ENCODE measurements around the gene RAP1GAP2. TPM values are rescaled to one million over a fixed set of nuclear protein-coding genes. Genes with fewer than 3 reads are reported as not detected.
"Not testable (repeated sequence)": the region's sequence is repeated elsewhere in the genome, so short reads cannot be mapped to it uniquely, and the experiment has no call there.

RAP1GAP2 gene
- total RNA-seq, 1 donor = 29.3 TPM

DNA sequence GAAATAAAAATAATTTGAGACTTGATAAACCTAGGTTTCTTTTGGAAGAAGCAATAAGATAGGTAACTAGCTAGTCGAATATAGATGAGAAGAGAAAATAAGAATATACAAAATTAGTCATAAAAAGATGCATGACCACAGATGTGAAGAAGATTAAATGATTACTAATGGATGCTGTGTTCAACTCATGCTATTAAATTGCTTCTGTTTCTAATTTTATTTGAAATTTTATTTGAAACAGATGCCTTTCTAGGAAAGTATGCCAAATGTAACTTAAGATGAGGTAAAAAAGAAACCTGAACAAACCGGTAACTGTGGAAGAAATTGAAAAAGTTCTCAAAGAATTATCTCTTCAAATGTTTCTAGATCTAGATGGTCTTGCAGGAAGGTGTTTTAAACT lies 175.6 kb downstream of the RAP1GAP2 start:
- Histone ChIP-seq H3K27me3 (ENCODE audit: insufficient read depth, low read length) (no peaks in the 10 kb centered on the region), H3K4me1 (ENCODE audit: insufficient read depth, low read length) (no peaks in the 10 kb centered on the region), H3K4me3 (ENCODE audit: low read length) (no peak overlapping the region), H3K9me3 (ENCODE audit: low read depth, low read length) (no peaks in the 10 kb centered on the region)

DNA sequence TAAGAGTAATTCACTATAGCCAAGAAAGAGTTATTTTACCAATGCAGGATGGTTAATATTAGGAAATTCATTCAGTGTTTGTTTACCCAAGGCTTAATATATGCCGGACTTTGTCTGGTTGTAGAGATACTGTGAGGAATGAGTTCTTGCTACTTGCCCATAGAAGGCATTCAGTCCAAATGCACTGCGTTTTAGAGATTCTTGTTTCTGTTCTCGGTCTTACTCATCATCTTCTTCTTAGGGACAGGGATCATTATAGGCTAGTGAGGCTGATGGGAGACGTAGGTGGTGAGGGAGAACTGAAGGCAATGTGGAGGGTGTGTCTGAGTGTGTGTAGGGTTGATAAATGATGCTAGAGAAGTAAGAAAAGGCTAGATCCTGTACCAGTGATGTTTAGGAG lies 176.5 kb downstream of the RAP1GAP2 start:
- H3K4me1 ChIP-seq (ENCODE audit: insufficient read depth, low read length) = no peaks in the 10 kb centered on the region
- no peak overlapping the region for H3K4me3 ChIP-seq (ENCODE audit: low read length)
- H3K9me3 ChIP-seq (ENCODE audit: low read depth, low read length) = no peaks in the 10 kb centered on the region
- no peaks in the 10 kb centered on the region for H3K27me3 ChIP-seq (ENCODE audit: insufficient read depth, low read length)

DNA sequence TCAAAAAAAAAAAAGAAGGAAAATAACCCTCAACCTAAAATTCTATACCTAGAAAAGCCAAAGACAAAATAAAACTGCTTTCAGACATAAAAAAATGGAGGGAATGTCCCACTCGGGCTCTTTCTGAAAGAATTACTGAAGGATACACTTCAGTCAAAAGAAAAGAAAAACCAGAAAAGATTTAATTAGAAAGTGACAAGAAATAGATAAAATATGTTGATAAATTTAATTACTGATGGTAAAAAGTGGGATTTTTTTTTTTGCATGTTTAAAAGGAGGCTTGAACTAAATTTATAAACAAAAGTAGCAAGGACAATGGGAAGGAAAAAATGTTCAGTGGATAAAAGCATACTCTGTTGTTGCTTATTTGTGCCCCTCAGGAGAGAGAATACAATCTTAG lies 178.1 kb downstream of the RAP1GAP2 start:
- H3K9me3 ChIP-seq (ENCODE audit: low read depth, low read length) = no peaks in the 10 kb centered on the region
- no peaks in the 10 kb centered on the region for H3K4me1 ChIP-seq (ENCODE audit: insufficient read depth, low read length)
- H3K27me3 ChIP-seq (ENCODE audit: insufficient read depth, low read length) = no peaks in the 10 kb centered on the region
- H3K4me3 ChIP-seq (ENCODE audit: low read length) = no peak overlapping the region

- no peak overlapping the region for H3K4me3 ChIP-seq (ENCODE audit: low read length)
These were observed 179.3 kb downstream of the RAP1GAP2 start for GRCh38 chr17:2975469-2975958.

GRCh38 chr17:2977157-2977556 lies 180.9 kb downstream of the RAP1GAP2 start:
- Histone ChIP-seq H3K4me1 (ENCODE audit: insufficient read depth, low read length) (no peaks in the 10 kb centered on the region), H3K27me3 (ENCODE audit: insufficient read depth, low read length) (no peaks in the 10 kb centered on the region), H3K9me3 (ENCODE audit: low read depth, low read length) (no peaks in the 10 kb centered on the region)

More at GRCh38 chr17:2975469-2975958, 179.3 kb downstream of the RAP1GAP2 start:
- H3K9me3 ChIP-seq (ENCODE audit: low read depth, low read length) = no peaks in the 10 kb centered on the region
- H3K27me3 ChIP-seq (ENCODE audit: insufficient read depth, low read length) = no peaks in the 10 kb centered on the region
- H3K4me1 ChIP-seq (ENCODE audit: insufficient read depth, low read length) = no peaks in the 10 kb centered on the region

GRCh38 chr17:2978116-2978515 lies 181.9 kb downstream of the RAP1GAP2 start:
- H3K4me1 ChIP-seq (ENCODE audit: insufficient read depth, low read length) = no peaks in the 10 kb centered on the region
- H3K27me3 ChIP-seq (ENCODE audit: insufficient read depth, low read length) = no peaks in the 10 kb centered on the region
- no peaks in the 10 kb centered on the region for H3K9me3 ChIP-seq (ENCODE audit: low read depth, low read length)
- no peak overlapping the region for H3K4me3 ChIP-seq (ENCODE audit: low read length)

More at GRCh38 chr17:2977157-2977556, 180.9 kb downstream of the RAP1GAP2 start:
- no peak overlapping the region for H3K4me3 ChIP-seq (ENCODE audit: low read length)

- H3K4me3 ChIP-seq (ENCODE audit: low read length) = no peak overlapping the region
- H3K4me1 ChIP-seq (ENCODE audit: insufficient read depth, low read length) = no peaks in the 10 kb centered on the region
- H3K27me3 ChIP-seq (ENCODE audit: insufficient read depth, low read length) = no peaks in the 10 kb centered on the region
- H3K9me3 ChIP-seq (ENCODE audit: low read depth, low read length) = no peaks in the 10 kb centered on the region
These were observed 182.8 kb downstream of the RAP1GAP2 start for GRCh38 chr17:2978991-2979390.

DNA sequence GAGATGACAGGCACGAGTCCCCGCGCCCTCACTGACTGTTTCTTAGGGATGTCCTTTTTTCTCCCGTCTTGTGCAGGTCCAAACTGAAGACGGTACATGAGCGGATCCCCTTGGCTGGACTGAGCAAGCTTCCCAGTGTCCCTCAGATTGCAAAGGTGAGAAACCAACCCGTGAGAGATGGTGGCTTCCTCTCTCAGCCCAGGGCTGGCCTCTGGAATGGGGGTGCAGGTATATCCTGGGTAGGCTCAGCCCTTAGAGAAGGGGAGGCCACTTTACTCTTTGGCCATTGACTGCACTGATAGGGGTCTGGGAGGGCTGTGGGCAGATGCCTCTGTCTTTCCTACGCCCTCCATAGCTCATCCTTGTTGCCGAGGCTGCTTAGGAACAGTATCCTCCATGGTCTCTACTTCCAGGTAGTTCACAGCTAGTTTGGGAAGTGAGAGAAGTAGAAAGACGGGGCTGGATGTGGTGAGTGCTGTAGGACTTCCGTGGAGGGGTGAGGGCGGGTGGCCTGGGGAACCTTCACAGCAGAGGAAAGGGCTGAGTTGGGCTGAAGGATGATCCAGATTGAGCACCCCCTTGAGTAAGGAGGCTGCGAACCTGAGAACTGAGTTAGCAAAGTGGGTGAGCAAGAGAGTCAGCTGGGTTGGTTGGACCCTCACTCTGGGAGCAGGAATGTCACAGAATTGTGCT lies 184.1 kb downstream of the RAP1GAP2 start:
- no peaks in the 10 kb centered on the region for H3K9me3 ChIP-seq (ENCODE audit: low read depth, low read length)

GRCh38 chr17:2980904-2981246 lies 184.6 kb downstream of the RAP1GAP2 start:
- Histone ChIP-seq H3K4me3 (ENCODE audit: low read length) (no peak overlapping the region), H3K9me3 (ENCODE audit: low read depth, low read length) (no peaks in the 10 kb centered on the region), H3K27me3 (ENCODE audit: insufficient read depth, low read length) (no peaks in the 10 kb centered on the region), H3K4me1 (ENCODE audit: insufficient read depth, low read length) (no peaks in the 10 kb centered on the region)

More for the DNA sequence above, 184.1 kb downstream of the RAP1GAP2 start:
- Histone ChIP-seq H3K4me3 (ENCODE audit: low read length) (no peak overlapping the region), H3K4me1 (ENCODE audit: insufficient read depth, low read length) (no peaks in the 10 kb centered on the region), H3K27me3 (ENCODE audit: insufficient read depth, low read length) (no peaks in the 10 kb centered on the region)

DNA sequence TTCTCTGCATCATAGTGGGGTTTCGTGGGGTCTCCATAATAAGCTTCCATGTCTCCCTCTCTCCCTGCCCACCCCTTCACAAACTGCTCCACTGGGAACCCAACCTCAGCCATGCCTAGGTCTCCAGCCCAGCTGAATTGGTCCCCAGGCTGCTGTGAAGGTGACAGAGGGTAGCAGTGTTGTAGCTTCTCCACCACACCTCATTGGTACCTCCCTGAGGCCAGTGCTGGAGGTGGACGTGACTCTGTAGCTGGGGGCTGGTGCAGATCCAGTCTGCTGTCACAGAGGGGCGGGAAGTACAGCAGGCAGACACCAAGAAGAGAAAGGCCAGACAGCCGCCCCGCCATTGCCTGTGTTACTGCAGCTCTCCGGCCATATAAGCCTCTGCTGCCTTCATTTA lies 185.1 kb downstream of the RAP1GAP2 start:
- Histone ChIP-seq H3K9me3 (ENCODE audit: low read depth, low read length) (no peaks in the 10 kb centered on the region), H3K27me3 (ENCODE audit: insufficient read depth, low read length) (no peaks in the 10 kb centered on the region), H3K4me1 (ENCODE audit: insufficient read depth, low read length) (no peaks in the 10 kb centered on the region), H3K4me3 (ENCODE audit: low read length) (no peak overlapping the region)

GRCh38 chr17:2982854-2983253 lies 186.6 kb downstream of the RAP1GAP2 start:
- Histone ChIP-seq H3K9me3 (ENCODE audit: low read depth, low read length) (no peaks in the 10 kb centered on the region), H3K4me1 (ENCODE audit: insufficient read depth, low read length) (no peaks in the 10 kb centered on the region), H3K4me3 (ENCODE audit: low read length) (no peak overlapping the region), H3K27me3 (ENCODE audit: insufficient read depth, low read length) (no peaks in the 10 kb centered on the region)

GRCh38 chr17:2983255-2983654 lies 187.0 kb downstream of the RAP1GAP2 start:
- Histone ChIP-seq H3K27me3 (ENCODE audit: insufficient read depth, low read length) (no peaks in the 10 kb centered on the region), H3K9me3 (ENCODE audit: low read depth, low read length) (no peaks in the 10 kb centered on the region), H3K4me3 (ENCODE audit: low read length) (no peak overlapping the region), H3K4me1 (ENCODE audit: insufficient read depth, low read length) (no peaks in the 10 kb centered on the region)

DNA sequence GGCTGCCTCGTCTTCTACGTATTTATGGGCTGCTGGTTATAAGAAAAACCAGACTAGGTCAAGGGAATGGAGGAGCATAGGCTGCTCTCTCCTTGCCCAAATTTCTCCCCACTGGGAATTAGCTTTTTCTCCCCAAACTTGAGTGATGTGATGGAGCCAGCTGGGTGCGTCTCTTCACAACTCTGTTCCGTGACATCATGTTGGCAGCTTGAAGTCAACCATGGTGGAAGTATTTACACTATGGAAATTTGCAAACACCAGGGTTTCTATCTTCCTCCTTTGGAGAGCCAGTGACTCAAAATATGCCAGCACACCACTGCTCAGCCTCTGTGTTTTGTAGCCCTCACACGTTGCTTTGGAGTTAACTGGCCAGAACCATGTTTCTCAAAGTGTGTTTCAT lies 189.1 kb downstream of the RAP1GAP2 start:
- Histone ChIP-seq H3K4me3 (ENCODE audit: low read length) (no peak overlapping the region), H3K27me3 (ENCODE audit: insufficient read depth, low read length) (no peaks in the 10 kb centered on the region), H3K9me3 (ENCODE audit: low read depth, low read length) (no peaks in the 10 kb centered on the region), H3K4me1 (ENCODE audit: insufficient read depth, low read length) (peaks cover 5% of the 10 kb centered on the region)

- Histone ChIP-seq H3K27me3 (ENCODE audit: insufficient read depth, low read length) (no peaks in the 10 kb centered on the region), H3K4me1 (ENCODE audit: insufficient read depth, low read length) (peaks cover 11% of the 10 kb centered on the region), H3K4me3 (ENCODE audit: low read length) (no peak overlapping the region), H3K9me3 (ENCODE audit: low read depth, low read length) (no peaks in the 10 kb centered on the region)
These were observed 190.7 kb downstream of the RAP1GAP2 start for GRCh38 chr17:2986925-2987324.

DNA sequence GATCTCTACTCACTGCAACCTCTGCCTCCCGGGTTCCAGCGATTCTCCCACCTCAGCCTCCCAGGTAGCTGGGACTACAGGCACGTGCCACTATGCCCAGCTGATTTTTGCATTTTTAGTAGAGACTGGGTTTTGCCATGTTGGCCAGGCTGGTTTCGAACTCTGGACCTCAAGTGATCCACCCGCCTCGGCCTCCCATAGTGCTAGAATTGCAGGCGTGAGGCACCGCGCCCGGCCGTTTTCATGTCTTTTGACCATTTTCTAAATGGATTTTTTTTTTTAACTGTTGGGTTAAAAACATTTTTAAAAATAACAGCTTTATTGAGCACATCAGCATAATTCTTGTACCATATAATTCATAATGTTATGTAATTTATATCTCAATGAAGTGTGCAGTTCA lies 193.2 kb downstream of the RAP1GAP2 start:
- H3K4me3 ChIP-seq (ENCODE audit: low read length); H3K27me3 ChIP-seq (ENCODE audit: insufficient read depth, low read length); H3K9me3 ChIP-seq (ENCODE audit: low read depth, low read length): not testable (repeated sequence)
- H3K4me1 ChIP-seq (ENCODE audit: insufficient read depth, low read length) = peaks cover 11% of the 10 kb centered on the region

GRCh38 chr17:2989855-2990254 lies 193.6 kb downstream of the RAP1GAP2 start:
- Histone ChIP-seq H3K4me3 (ENCODE audit: low read length) (no peak overlapping the region), H3K9me3 (ENCODE audit: low read depth, low read length) (no peaks in the 10 kb centered on the region), H3K27me3 (ENCODE audit: insufficient read depth, low read length) (no peaks in the 10 kb centered on the region), H3K4me1 (ENCODE audit: insufficient read depth, low read length) (peaks cover 11% of the 10 kb centered on the region)

Measured in mononuclear cell (primary cell).